ENCODE results near the gene NDUFAF2.

GRCh38 chr5:60955239-60955638, 10.2 kb downstream of the NDUFAF2 start:
- no peak for TF ChIP-seq EP300 (IDR thresholded peaks at IDR 0.05)
- TF ChIP-seq CTCF (IDR thresholded peaks at IDR 0.05) = no peak

Measured in gastroesophageal sphincter (tissue), 3 donors.